Common myeloid progenitor, CD34-positive (primary cell): ENCODE measurements around the gene PLXNA3. TPM values are rescaled to one million over a fixed set of nuclear protein-coding genes. Genes with fewer than 3 reads are reported as not detected.

ENCODE experiments used
- CTCF ChIA-PET: fragments of 350-600 bp; sonication (Branson Sonifier 250); formaldehyde crosslinking; loops from one replicate; lab custom pipeline; 2021; ENCODE audit warnings: antibody characterized with exemption; lab: Charles Lee
- POLR2A ChIA-PET: fragments of 350-600 bp; sonication (Branson Sonifier 250); formaldehyde crosslinking; loops from one replicate; lab custom pipeline; 2021; ENCODE audit warnings: antibody characterized with exemption; lab: Charles Lee
- DNase-seq, 3 donors: peaks; one replicate each; pipeline versions ENCODE4 v3.0.0 to v3.0.0-alpha.2; 2013
- H3K27ac ChIP-seq, 2 experiments: 1 replicate in 1 of 2; 2 replicates in 1 of 2; pipeline ENCODE4 v1.7.0; 2013; ENCODE audit warnings: inconsistent platforms in 2 of 2, low read length in 2 of 2, mild to moderate bottlenecking in 2 of 2, low read depth in 1 of 2, moderate library complexity in 1 of 2; ENCODE audit not compliant: severe bottlenecking in 2 of 2, insufficient read depth in 1 of 2, poor library complexity in 1 of 2
- H3K27me3 ChIP-seq, 5 experiments: replicated peaks in 2 of 5; 1 replicate in 3 of 5; 2 replicates in 2 of 5; pipeline versions ENCODE4 v1.6.1 to v1.7.0; 2013; ENCODE audit warnings: low read length in 4 of 5, mild to moderate bottlenecking in 2 of 5, moderate library complexity in 2 of 5, inconsistent platforms in 1 of 5; ENCODE audit not compliant: insufficient read depth in 5 of 5, control insufficient read depth in 4 of 5
- H3K36me3 ChIP-seq, 4 experiments: 1 replicate in 2 of 4; 2 replicates in 2 of 4; pipeline versions ENCODE4 v1.6.1 to v1.7.0; 2013; ENCODE audit warnings: low read length in 3 of 4, control low read depth in 1 of 4, mild to moderate bottlenecking in 1 of 4; ENCODE audit not compliant: control insufficient read depth in 4 of 4, insufficient read depth in 4 of 4
- H3K4me1 ChIP-seq, 4 experiments: 1 replicate in 3 of 4; 2 replicates in 1 of 4; pipeline versions ENCODE4 v1.6.1 to v1.7.1; 2013; ENCODE audit warnings: low read length in 3 of 4, mild to moderate bottlenecking in 3 of 4, control low read depth in 1 of 4, inconsistent platforms in 1 of 4, moderate library complexity in 1 of 4; ENCODE audit not compliant: control insufficient read depth in 4 of 4, insufficient read depth in 4 of 4; ENCODE audit errors: control extremely low read depth in 1 of 4
- H3K4me3 ChIP-seq, 7 experiments: 1 replicate in 4 of 7; 2 replicates in 3 of 7; pipeline versions ENCODE4 v1.5.1 to v1.7.0; 2013; ENCODE audit warnings: mild to moderate bottlenecking in 7 of 7, low read length in 6 of 7, moderate library complexity in 6 of 7, inconsistent platforms in 2 of 7, low read depth in 2 of 7, control low read depth in 1 of 7; ENCODE audit not compliant: insufficient read depth in 4 of 7, control insufficient read depth in 1 of 7; ENCODE audit errors: extremely low read depth in 1 of 7
- H3K9me3 ChIP-seq, 5 experiments: 1 replicate in 4 of 5; 2 replicates in 1 of 5; pipeline versions ENCODE4 v1.6.1 to v1.7.1; 2013; ENCODE audit warnings: low read length in 4 of 5, mild to moderate bottlenecking in 2 of 5, inconsistent platforms in 1 of 5, low read depth in 1 of 5, moderate library complexity in 1 of 5; ENCODE audit not compliant: control insufficient read depth in 4 of 5, insufficient read depth in 2 of 5; ENCODE audit errors: control extremely low read depth in 1 of 5
- WGBS: methylation state at CpG from one replicate; pipeline ENCODE4 v1.1.5; 2013; ENCODE audit not compliant: insufficient coverage; 5-methylcytosine and 5-hydroxymethylcytosine counted together
- polyA plus RNA-seq: library from polyadenylated mRNA; unstranded; fragments of 120-200 nt; gene quantifications from one replicate; pipeline ENCODE4 v1.2.1, GENCODE V29; 2013

PLXNA3 gene
- 5.4 TPM for polyA plus RNA-seq

GRCh38 chrX:154458116-154458953 is at the start of gene PLXNA3:
Gene PLXNA3, plus strand, starts transcription at chrX:154458281. Its CDS starts 1,903 bp downstream, at chrX:154460184.
- 41% methylated on average over 59 of the region's 88 CpGs for WGBS
- ChIA-PET POLR2A (interaction anchor here (1.2 to 1.3 kb wide), 2 partner anchors 10 to 69 kb away, joined by 3 read pairs; no protein-coding TSS in a partner anchor), CTCF (no interaction called here)
- Histone ChIP-seq H3K27me3 (peaks cover 0 to 5% (median 0%) of the 10 kb centered on the region in 5 experiments), H3K27ac (peak within 1 kb of the TSS in 1 of 2 experiments; percentile 1), H3K9me3 (peaks cover 0 to 3% (median 0%) of the 10 kb centered on the region in 5 experiments), H3K36me3 (peaks cover 0 to 16% (median 0%) of the 10 kb centered on the region in 4 experiments), H3K4me3 (peak within 1 kb of the TSS; percentile 38 to 75 (median 61)), H3K4me1 (peaks cover 0 to 7% (median 2%) of the 10 kb centered on the region in 4 experiments)
- peak; percentile 27 to 67 (median 62) for DNase-seq

- no peak for DNase-seq
- H3K4me1 ChIP-seq, result peaks cover 3 to 33% (median 32%) of the 10 kb centered on the region in 4 experiments
- H3K36me3 ChIP-seq, result peaks cover 0 to 4% (median 0%) of the 10 kb centered on the region in 4 experiments
- ChIA-PET CTCF (interaction anchor here (0.7 to 1.5 kb wide), 4 partner anchors 8 to 78 kb away, joined by 3 to 4 read pairs (median 3); partner anchors contain the start of genes ATP6AP1 and UBL4A), POLR2A (interaction anchor here (0.6 to 2.0 kb wide), 4 partner anchors 11 to 70 kb away, joined by 3 to 18 read pairs (median 6); partner anchors contain the start of genes LAGE3 and RPL10)
- WGBS, result 55% methylated on average over 9 of the region's 10 CpGs
- H3K27ac ChIP-seq, result peak overlapping the region; percentile 25 to 73
- peak overlapping the region in 5 of 7 experiments; percentile 46 to 75 (median 55) for H3K4me3 ChIP-seq
- no peaks in the 10 kb centered on the region for H3K27me3 ChIP-seq
- no peaks in the 10 kb centered on the region for H3K9me3 ChIP-seq
Observed at GRCh38 chrX:154408659-154409221, 49.3 kb upstream of the PLXNA3 start.

GRCh38 chrX:154409222-154409871 is 48.7 kb upstream of the PLXNA3 start, which contains the start of gene DNASE1L1:
Gene DNASE1L1, minus strand, starts transcription at chrX:154409254. Its CDS starts 3,686 bp downstream, at chrX:154405568.
- Histone ChIP-seq H3K9me3 (no peaks in the 10 kb centered on the region), H3K36me3 (peaks cover 0 to 4% (median 0%) of the 10 kb centered on the region in 4 experiments), H3K27me3 (no peaks in the 10 kb centered on the region), H3K4me3 (peak within 1 kb of the TSS in 6 of 7 experiments; percentile 42 to 75 (median 54)), H3K4me1 (peaks cover 3 to 33% (median 32%) of the 10 kb centered on the region in 4 experiments), H3K27ac (peak within 1 kb of the TSS; percentile 25 to 73)
- POLR2A ChIA-PET, result interaction anchor here (1.2 to 2.0 kb wide), 3 partner anchors 12 to 70 kb away, joined by 3 to 18 read pairs (median 5); partner anchors contain the start of genes LAGE3 and RPL10
- CTCF ChIA-PET, result interaction anchor here (0.7 to 1.5 kb wide), 4 partner anchors 8 to 125 kb away, joined by 3 to 4 read pairs (median 3); partner anchors contain the start of genes ATP6AP1 and UBL4A
- peak; percentile 72 to 87 (median 83) for DNase-seq
- WGBS, result 35% methylated on average over 23 of the region's 26 CpGs

GRCh38 chrX:154411981-154412340 is 46.1 kb upstream of the PLXNA3 start:
- Histone ChIP-seq H3K27ac (peak overlapping the region; percentile 15 to 77), H3K36me3 (peaks cover 0 to 3% (median 0%) of the 10 kb centered on the region in 4 experiments), H3K4me1 (peaks cover 3 to 33% (median 32%) of the 10 kb centered on the region in 4 experiments), H3K4me3 (peak overlapping the region; percentile 43 to 80 (median 69)), H3K27me3 (no peaks in the 10 kb centered on the region), H3K9me3 (no peaks in the 10 kb centered on the region)
- ChIA-PET CTCF (interaction anchor here (0.5 to 3.0 kb wide), 9 partner anchors 11 to 130 kb away, joined by 3 to 12 read pairs (median 3); partner anchors contain the start of gene ATP6AP1), POLR2A (interaction anchor here (0.6 to 1.8 kb wide), 6 partner anchors 10 to 489 kb away, joined by 3 to 8 read pairs (median 4); partner anchors contain the start of gene RPL10)
- peak; percentile 69 to 80 (median 79) for DNase-seq
- WGBS, result 55% methylated on average over 21 of the region's 29 CpGs

- WGBS, result 47% methylated on average over 4 of the region's 4 CpGs
- no peaks in the 10 kb centered on the region for H3K27me3 ChIP-seq
- peaks cover 0 to 3% (median 0%) of the 10 kb centered on the region in 4 experiments for H3K36me3 ChIP-seq
- peak overlapping the region; percentile 43 to 80 (median 69) for H3K4me3 ChIP-seq
- peak overlapping the region; percentile 15 to 77 for H3K27ac ChIP-seq
- H3K9me3 ChIP-seq, result no peaks in the 10 kb centered on the region
- CTCF ChIA-PET, result interaction anchor here (0.5 to 3.0 kb wide), 9 partner anchors 10 to 129 kb away, joined by 3 to 12 read pairs (median 3); partner anchors contain the start of gene ATP6AP1
- peak in 2 of 3 donors; percentile 81 to 85 for DNase-seq
- POLR2A ChIA-PET, result interaction anchor here (0.7 to 1.8 kb wide), 5 partner anchors 10 to 22 kb away, joined by 3 to 8 read pairs (median 4); partner anchors contain the start of gene RPL10
- H3K4me1 ChIP-seq, result peaks cover 3 to 33% (median 32%) of the 10 kb centered on the region in 4 experiments
Observed at GRCh38 chrX:154412468-154412867, 45.6 kb upstream of the PLXNA3 start.

GRCh38 chrX:154413142-154413541 is 44.9 kb upstream of the PLXNA3 start:
- POLR2A ChIA-PET, result interaction anchor here (0.7 to 1.3 kb wide), 2 partner anchors 11 to 118 kb away, joined by 3 to 5 read pairs; no protein-coding TSS in a partner anchor
- DNase-seq, result no peak
- peaks cover 3 to 33% (median 32%) of the 10 kb centered on the region in 4 experiments for H3K4me1 ChIP-seq
- 73% methylated on average over 5 of the region's 8 CpGs for WGBS
- CTCF ChIA-PET, result interaction anchor here (0.9 to 3.0 kb wide), 6 partner anchors 9 to 114 kb away, joined by 3 to 12 read pairs (median 3); partner anchors contain the start of gene ATP6AP1
- peak overlapping the region in 1 of 7 experiments; percentile 80 for H3K4me3 ChIP-seq
- no peak overlapping the region for H3K27ac ChIP-seq
- no peaks in the 10 kb centered on the region for H3K9me3 ChIP-seq
- H3K27me3 ChIP-seq, result no peaks in the 10 kb centered on the region
- H3K36me3 ChIP-seq, result peaks cover 0 to 3% (median 0%) of the 10 kb centered on the region in 4 experiments
